Upper lobe of left lung (tissue), 6 donors: ENCODE results near the gene CYBA. TPM values are rescaled to one million over a fixed set of nuclear protein-coding genes. Genes with fewer than 3 reads are reported as not detected.

Experiments used
- ATAC-seq, 2 donors: fragments of 200-7000 bp; cut with Tn5 transposase; one replicate each; pipeline ENCODE4 v1.9.1; 2022; ENCODE audit warnings: mild to moderate bottlenecking in 2 of 2, moderate library complexity in 2 of 2; ENCODE audit not compliant: low FRiP score in 2 of 2
- DNase-seq, 2 donors: peaks; one replicate each; pipeline ENCODE4 v3.0.0-alpha.2; 2019 to 2020
- H3K27ac ChIP-seq, 4 donors: fragments of 200-600 bp; sonication (generic); one replicate each; pipeline ENCODE4 v1.5.1; 2016 to 2019
- H3K27me3 ChIP-seq, 4 donors: fragments of 200-600 bp; sonication (generic); one replicate each; pipeline ENCODE4 v1.5.1; 2017 to 2019
- H3K36me3 ChIP-seq, 4 donors: fragments of 200-600 bp; sonication (generic); one replicate each; pipeline ENCODE4 v1.5.1; 2016 to 2019
- H3K4me1 ChIP-seq, 4 donors: fragments of 200-600 bp; sonication (generic); one replicate each; pipeline ENCODE4 v1.5.1; 2018 to 2019
- H3K4me3 ChIP-seq, 4 donors: fragments of 200-600 bp; sonication (generic); one replicate each; pipeline ENCODE4 v1.5.1; 2017 to 2019; ENCODE audit warnings: mild to moderate bottlenecking in 2 of 4, moderate library complexity in 1 of 4
- H3K9me3 ChIP-seq, 4 donors: fragments of 200-600 bp; sonication (generic); one replicate each; pipeline ENCODE4 v1.5.1; 2018 to 2019
- CTCF ChIP-seq, 6 experiments: fragments of 450-650 bp in 4 of 6; fragments of 200-600 bp in 2 of 6; sonication (generic) in 2 of 6; IDR thresholded peaks; one replicate each; pipeline ENCODE4 v1.5.1; 2016 to 2019; ENCODE audit warnings: antibody characterized with exemption in 6 of 6
- EP300 ChIP-seq, 4 donors: sonication (generic); formaldehyde crosslinking; IDR thresholded peaks; one replicate each; pipeline ENCODE4 v1.5.1; 2017; ENCODE audit warnings: antibody characterized with exemption in 4 of 4, control low read depth in 2 of 4
- POLR2A ChIP-seq, 4 donors: fragments of 450-650 bp; IDR thresholded peaks; one replicate each; pipeline ENCODE4 v1.5.1; 2016 to 2017; ENCODE audit warnings: antibody characterized with exemption in 4 of 4, mild to moderate bottlenecking in 2 of 4
- POLR2AphosphoS5 ChIP-seq, 2 donors: sonication (generic); formaldehyde crosslinking; IDR thresholded peaks; one replicate each; pipeline ENCODE4 v1.5.1; 2017; ENCODE audit warnings: antibody characterized with exemption in 2 of 2
- WGBS, 2 donors: methylation state at CpG; one replicate each; pipeline ENCODE4 v1.1.5; 2017 to 2018; 5-methylcytosine and 5-hydroxymethylcytosine counted together
- total RNA-seq, 6 donors: library from RNA; depleted of rRNA in 4 of 6; stranded (reverse); fragments of >200 nt in 4 of 6; gene quantifications; one replicate each; pipeline versions ENCODE4 v1.1.0 to v1.2.1, GENCODE V29; 2016 to 2021
- donor health status: DM: no; HTN: no; CAD: no; lungs with moderate emphysema.
- donor health status: DM: no; HTN: yes; CAD: no; lungs with severe emphysema.

Gene CYBA
- total RNA-seq, 6 donors from 2014 or later = 213 to 472 (median 322) TPM

- peak overlapping the region in 1 of 4 donors; percentile 30 for H3K27ac ChIP-seq
Observed at GRCh38 chr16:88636488-88637265, 14.2 kb downstream of the CYBA start.

GRCh38 chr16:88635671-88636319, 15.1 kb downstream of the CYBA start:
- Histone ChIP-seq H3K36me3 (peaks cover 0 to 27% (median 21%) of the 10 kb centered on the region in 4 donors), H3K4me1 (peaks cover 11 to 39% (median 29%) of the 10 kb centered on the region in 4 donors), H3K27me3 (peaks cover 0 to 18% (median 9%) of the 10 kb centered on the region in 4 donors), H3K9me3 (no peaks in the 10 kb centered on the region), H3K27ac (no peak overlapping the region), H3K4me3 (no peak overlapping the region)
- 87 to 93% methylated on average over 12 to 17 of the region's 17 CpGs for WGBS, 2 donors
- ATAC-seq = no peak
- DNase-seq = peak in 1 of 2 donors; percentile 43
- no peak for TF ChIP-seq CTCF (IDR thresholded peaks at IDR 0.05)
- TF ChIP-seq POLR2A (IDR thresholded peaks at IDR 0.05) = no peak
- no peak for TF ChIP-seq POLR2AphosphoS5 (IDR thresholded peaks at IDR 0.05)
- TF ChIP-seq EP300 (IDR thresholded peaks at IDR 0.05) = no peak

More at GRCh38 chr16:88636488-88637265, 14.2 kb downstream of the CYBA start:
- no peak for ATAC-seq
- Histone ChIP-seq H3K4me1 (peaks cover 11 to 39% (median 29%) of the 10 kb centered on the region in 4 donors), H3K36me3 (peaks cover 0 to 19% (median 13%) of the 10 kb centered on the region in 4 donors), H3K4me3 (no peak overlapping the region), H3K27me3 (peaks cover 0 to 18% (median 9%) of the 10 kb centered on the region in 4 donors), H3K9me3 (no peaks in the 10 kb centered on the region)
- DNase-seq = peak in 1 of 2 donors; percentile 41
- TF ChIP-seq EP300 (IDR thresholded peaks at IDR 0.05) = no peak
- no peak for TF ChIP-seq POLR2AphosphoS5 (IDR thresholded peaks at IDR 0.05)
- TF ChIP-seq POLR2A (IDR thresholded peaks at IDR 0.05) = no peak
- no peak for TF ChIP-seq CTCF (IDR thresholded peaks at IDR 0.05)
- 73 to 77% methylated on average over 13 to 23 of the region's 23 CpGs for WGBS, 2 donors

GRCh38 chr16:88634994-88635670, 15.7 kb downstream of the CYBA start:
- Histone ChIP-seq H3K4me1 (peaks cover 11 to 39% (median 29%) of the 10 kb centered on the region in 4 donors), H3K27me3 (peaks cover 0 to 18% (median 9%) of the 10 kb centered on the region in 4 donors), H3K9me3 (no peaks in the 10 kb centered on the region), H3K36me3 (peaks cover 3 to 34% (median 28%) of the 10 kb centered on the region in 4 donors), H3K27ac (peak overlapping the region in 3 of 4 donors; percentile 60 to 79 (median 64)), H3K4me3 (peak overlapping the region in 3 of 4 donors; percentile 41 to 49 (median 46))
- peak in 1 of 2 donors; percentile 68 for DNase-seq
- WGBS, 2 donors = 39 to 50% methylated on average over 23 to 28 of the region's 28 CpGs
- no peak for TF ChIP-seq EP300 (IDR thresholded peaks at IDR 0.05)
- TF ChIP-seq POLR2A (IDR thresholded peaks at IDR 0.05) = no peak
- no peak for TF ChIP-seq POLR2AphosphoS5 (IDR thresholded peaks at IDR 0.05)
- no peak for TF ChIP-seq CTCF (IDR thresholded peaks at IDR 0.05)
- no peak for ATAC-seq

- 18 to 25% methylated on average over 4 to 61 of the region's 82 CpGs for WGBS, 2 donors
- H3K4me1 ChIP-seq = peaks cover 11 to 33% (median 26%) of the 10 kb centered on the region in 4 donors
- peak overlapping the region; percentile 25 to 49 (median 44) for H3K4me3 ChIP-seq
- DNase-seq = peak; percentile 57 to 94
- peaks cover 0 to 12% (median 7%) of the 10 kb centered on the region in 4 donors for H3K27me3 ChIP-seq
- H3K9me3 ChIP-seq = no peaks in the 10 kb centered on the region
- peak; percentile 19 to 74 for ATAC-seq
- H3K27ac ChIP-seq = peak overlapping the region; percentile 60 to 79 (median 64)
- no peak for TF ChIP-seq CTCF (IDR thresholded peaks at IDR 0.05)
- peak in 1 of 4 donors; percentile 33 for TF ChIP-seq POLR2A (IDR thresholded peaks at IDR 0.05)
- peaks cover 10 to 42% (median 35%) of the 10 kb centered on the region in 4 donors for H3K36me3 ChIP-seq
Observed at GRCh38 chr16:88634141-88634993, 16.5 kb downstream of the CYBA start.
